Type B pancreatic cell (in vitro differentiated cells): ENCODE data around the gene TRIP11. TPM values are rescaled to one million over a fixed set of nuclear protein-coding genes. Genes with fewer than 3 reads are reported as not detected.
A peak's percentile ranks its signal among the peaks of the same experiment; 100 is the strongest.

Experiments used
- DNase-seq: peaks from one replicate; pipeline ENCODE4 v3.0.0; 2021; ENCODE audit warnings: mixed read lengths; ENCODE audit not compliant: unreplicated experiment; ENCODE audit errors: extremely low spot score
- H3K27ac Mint-ChIP-seq: 2 replicates; pipeline ENCODE4 v1.8.0; 2021; ENCODE audit warnings: mild to moderate bottlenecking, mixed read lengths
- H3K27me3 Mint-ChIP-seq: 2 replicates; pipeline ENCODE4 v1.8.0; 2021; ENCODE audit warnings: mixed read lengths
- H3K36me3 Mint-ChIP-seq: 2 replicates; pipeline ENCODE4 v1.8.0; 2021; ENCODE audit warnings: mixed read lengths
- H3K4me1 Mint-ChIP-seq: one replicate; pipeline ENCODE4 v1.8.0; 2021; ENCODE audit warnings: mixed read lengths; ENCODE audit not compliant: unreplicated experiment
- H3K4me3 Mint-ChIP-seq: 2 replicates; pipeline ENCODE4 v1.8.0; 2021; ENCODE audit warnings: mild to moderate bottlenecking, mixed read lengths
- H3K9me3 Mint-ChIP-seq: 2 replicates; pipeline ENCODE4 v1.8.0; 2021; ENCODE audit warnings: mixed read lengths
- CTCF ChIP-seq: fragments of 200-600 bp; sonication (generic); conservative IDR thresholded peaks from 2 replicates; pipeline ENCODE4 v1.5.0; 2021; ENCODE audit warnings: antibody characterized with exemption, mild to moderate bottlenecking
- total RNA-seq: library from RNA; stranded (reverse); gene quantifications from 2 replicates; pipeline ENCODE4 v1.2.1, GENCODE V29; 2021; ENCODE audit warnings: low replicate concordance

TRIP11 gene
- total RNA-seq, 1 donor from 2014 or later = 61.8 TPM

DNA sequence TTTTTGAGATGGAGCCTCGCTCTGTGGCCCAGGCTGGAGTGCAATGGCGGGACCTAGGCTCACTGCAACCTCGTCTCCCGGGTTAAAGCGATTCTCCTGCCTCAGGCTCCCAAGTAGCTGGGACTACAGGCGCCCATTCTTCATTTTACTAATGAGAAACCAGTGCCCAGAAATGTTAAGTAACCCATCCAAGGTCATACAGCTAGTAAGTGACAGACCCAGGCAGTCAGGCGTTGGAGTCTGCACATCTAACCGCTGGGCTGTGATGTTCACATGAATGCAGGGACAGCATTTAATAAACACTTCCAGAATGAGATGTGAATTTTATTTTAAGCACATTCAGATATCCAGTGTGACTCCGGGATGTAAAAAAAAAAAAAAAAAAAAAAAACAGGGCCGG is 1.3 kb upstream of the TRIP11 start:
- no peak for TF ChIP-seq CTCF
- no peak overlapping the region for H3K4me3 Mint-ChIP-seq
- no peaks in the 10 kb centered on the region for H3K9me3 Mint-ChIP-seq
- peaks cover 20% of the 10 kb centered on the region for H3K4me1 Mint-ChIP-seq
- DNase-seq = no peak
- no peak overlapping the region for H3K27ac Mint-ChIP-seq
- no peaks in the 10 kb centered on the region for H3K27me3 Mint-ChIP-seq
- H3K36me3 Mint-ChIP-seq = peaks cover 10% of the 10 kb centered on the region

DNA sequence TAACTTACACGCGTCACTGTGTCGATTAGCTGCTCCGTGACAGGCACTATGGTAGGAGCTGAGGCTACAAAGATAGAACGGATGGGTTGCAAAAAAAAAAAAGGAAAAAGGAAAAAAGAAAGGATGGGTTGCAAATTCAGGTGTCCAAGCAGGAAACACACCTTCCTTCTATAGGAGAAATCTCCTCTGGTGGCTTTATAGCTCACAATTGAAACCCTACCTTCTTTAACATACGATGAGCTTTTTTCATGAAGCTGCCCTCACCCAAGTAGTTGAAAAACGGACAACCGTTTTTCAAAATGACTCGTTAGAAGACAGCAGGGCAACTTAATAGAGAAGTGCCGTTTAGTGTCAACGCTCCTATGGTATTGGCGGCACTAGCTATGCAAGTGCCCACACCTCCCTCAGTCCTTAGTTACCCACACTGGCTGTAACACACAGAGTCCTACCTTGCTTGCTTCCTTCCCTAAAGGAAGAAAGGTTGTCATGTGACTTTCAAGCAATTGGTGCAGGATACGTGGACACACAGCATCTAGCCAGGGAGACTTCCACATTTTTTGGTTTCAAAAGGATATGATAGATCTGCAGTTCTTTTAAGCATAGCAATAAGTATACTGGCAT is 682 bp upstream of the TRIP11 start:
- Mint-ChIP-seq H3K4me1 (peaks cover 25% of the 10 kb centered on the region), H3K27ac (peak overlapping the region; percentile 100), H3K27me3 (no peaks in the 10 kb centered on the region), H3K9me3 (no peaks in the 10 kb centered on the region), H3K4me3 (peak overlapping the region; percentile 98), H3K36me3 (peaks cover 13% of the 10 kb centered on the region)
- no peak for TF ChIP-seq CTCF
- no peak for DNase-seq

DNA sequence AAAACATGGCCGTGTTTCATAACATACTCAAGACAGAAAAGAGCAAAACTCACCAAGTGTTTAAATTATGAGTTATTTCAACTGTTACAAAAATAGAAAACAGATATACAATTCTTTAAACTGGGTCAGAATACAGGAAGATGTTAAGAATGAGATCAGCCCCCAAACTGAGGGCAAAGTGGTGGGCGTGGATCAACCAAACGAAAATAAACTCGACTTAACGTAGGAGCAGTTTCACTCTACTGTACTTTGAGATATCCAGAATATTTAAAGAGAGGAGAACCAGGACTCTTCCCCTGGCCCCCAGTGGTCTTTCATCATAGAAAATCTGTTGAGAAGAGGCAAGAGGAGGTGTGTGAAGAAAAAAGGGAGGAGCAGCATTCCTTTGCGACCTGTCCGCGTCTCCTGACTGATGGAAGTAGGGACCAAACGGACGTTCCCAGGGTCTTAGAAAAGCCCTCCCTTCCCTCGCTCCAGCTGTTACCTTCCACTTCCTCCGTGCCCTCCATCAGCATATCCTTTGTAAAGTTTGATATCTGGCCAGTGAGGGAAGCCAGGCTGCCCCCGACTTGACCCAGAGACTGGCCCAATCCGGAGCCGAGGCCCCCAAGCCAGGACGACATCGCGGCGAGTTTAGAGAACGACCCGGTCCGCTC is 668 bp downstream of the TRIP11 start:
- Mint-ChIP-seq H3K27ac (peak overlapping the region; percentile 100), H3K4me1 (peaks cover 25% of the 10 kb centered on the region), H3K36me3 (peaks cover 13% of the 10 kb centered on the region), H3K27me3 (no peaks in the 10 kb centered on the region), H3K9me3 (no peaks in the 10 kb centered on the region), H3K4me3 (peak overlapping the region; percentile 98)
- peak; percentile 71 for DNase-seq
- TF ChIP-seq CTCF = no peak

DNA sequence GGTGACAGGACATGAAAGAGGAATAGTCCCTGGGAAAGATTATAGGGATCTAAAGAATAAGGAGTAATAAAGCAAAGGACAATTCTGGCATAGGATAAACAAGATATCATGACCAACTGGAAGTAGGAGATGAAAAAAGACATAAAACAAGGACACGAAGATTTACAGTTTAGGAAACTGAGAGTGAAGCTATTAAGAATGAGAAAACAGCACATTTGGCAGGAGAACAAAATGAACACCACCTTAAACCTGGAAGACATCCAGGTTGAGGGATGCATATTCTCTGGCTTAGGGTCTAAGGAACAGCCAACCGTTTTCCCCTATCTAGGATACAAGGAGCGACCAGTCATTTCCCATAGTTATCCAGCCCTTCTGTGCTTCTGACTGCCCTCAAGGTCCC is 1.9 kb downstream of the TRIP11 start:
- Mint-ChIP-seq H3K4me3 (peak overlapping the region; percentile 98), H3K9me3 (peaks cover 5% of the 10 kb centered on the region), H3K27ac (peak overlapping the region; percentile 100), H3K36me3 (peaks cover 22% of the 10 kb centered on the region), H3K4me1 (peaks cover 25% of the 10 kb centered on the region), H3K27me3 (no peaks in the 10 kb centered on the region)
- DNase-seq = no peak
- TF ChIP-seq CTCF = no peak

GRCh38 chr14:92035890-92036289 is 4.0 kb downstream of the TRIP11 start:
- Mint-ChIP-seq H3K9me3 (peaks cover 5% of the 10 kb centered on the region), H3K27ac (no peak overlapping the region), H3K4me3 (no peak overlapping the region), H3K36me3 (peaks cover 25% of the 10 kb centered on the region), H3K27me3 (no peaks in the 10 kb centered on the region), H3K4me1 (peaks cover 24% of the 10 kb centered on the region)
- no peak for DNase-seq
- no peak for TF ChIP-seq CTCF
